Activated T-cell treated with anti-CD3 and anti-CD28 coated beads, Interleukin-2, amount 50 U/mL, for 48 hours (primary cell): ENCODE results near the gene MAGEE1.
A peak's percentile ranks its signal among the peaks of the same experiment; 100 is the strongest.

Experiments used
- DNase-seq, 2 experiments: peaks; one replicate each; pipeline ENCODE4 v3.0.0-alpha.2; 2020

MAGEE1 gene

GRCh38 chrX:76427560-76428242, at the start of gene MAGEE1:
MAGEE1 (plus strand) TSS chrX:76427710; CDS start chrX:76427931, 221 bp downstream.
- DNase-seq, result peak; percentile 89

- DNase-seq, result no peak
Measured at GRCh38 chrX:76398970-76399369, 28.5 kb upstream of the MAGEE1 start.

DNA sequence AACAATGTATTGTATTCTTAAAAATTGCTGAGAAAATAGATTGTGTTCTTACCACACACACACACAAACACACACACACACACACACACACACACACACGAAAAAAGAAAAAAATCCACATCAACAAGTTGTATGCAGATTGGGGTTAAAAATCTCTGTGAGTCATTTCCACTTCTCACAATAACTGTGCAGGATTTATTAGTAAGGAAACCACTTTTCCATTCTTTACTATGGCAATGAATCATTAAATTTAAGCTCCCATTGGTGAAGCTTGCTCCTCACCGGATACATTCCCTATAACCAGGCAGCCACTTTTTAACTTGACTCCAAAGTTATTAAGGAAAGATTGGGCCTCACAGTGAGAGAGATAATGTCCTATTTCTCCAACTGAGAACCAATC, 19.7 kb upstream of the MAGEE1 start:
- no peak for DNase-seq

DNA sequence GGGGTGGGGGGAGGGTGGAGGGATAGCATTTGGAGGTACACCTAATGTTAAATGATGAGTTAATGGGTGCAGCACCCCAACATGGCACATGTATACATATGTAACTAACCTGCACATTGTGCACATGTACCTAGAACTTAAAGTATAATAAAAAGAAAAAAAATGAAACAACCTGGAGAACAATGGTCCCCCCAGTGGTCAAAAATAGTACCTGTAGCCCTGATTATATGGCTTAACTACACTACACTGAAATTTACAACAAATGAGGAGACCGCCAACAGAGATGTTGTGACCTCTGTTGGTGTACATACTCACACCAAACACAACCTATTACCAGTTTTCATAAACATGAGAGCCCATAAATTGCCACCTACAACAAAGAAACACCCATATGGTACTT, 7.3 kb upstream of the MAGEE1 start:
- DNase-seq, result no peak

DNA sequence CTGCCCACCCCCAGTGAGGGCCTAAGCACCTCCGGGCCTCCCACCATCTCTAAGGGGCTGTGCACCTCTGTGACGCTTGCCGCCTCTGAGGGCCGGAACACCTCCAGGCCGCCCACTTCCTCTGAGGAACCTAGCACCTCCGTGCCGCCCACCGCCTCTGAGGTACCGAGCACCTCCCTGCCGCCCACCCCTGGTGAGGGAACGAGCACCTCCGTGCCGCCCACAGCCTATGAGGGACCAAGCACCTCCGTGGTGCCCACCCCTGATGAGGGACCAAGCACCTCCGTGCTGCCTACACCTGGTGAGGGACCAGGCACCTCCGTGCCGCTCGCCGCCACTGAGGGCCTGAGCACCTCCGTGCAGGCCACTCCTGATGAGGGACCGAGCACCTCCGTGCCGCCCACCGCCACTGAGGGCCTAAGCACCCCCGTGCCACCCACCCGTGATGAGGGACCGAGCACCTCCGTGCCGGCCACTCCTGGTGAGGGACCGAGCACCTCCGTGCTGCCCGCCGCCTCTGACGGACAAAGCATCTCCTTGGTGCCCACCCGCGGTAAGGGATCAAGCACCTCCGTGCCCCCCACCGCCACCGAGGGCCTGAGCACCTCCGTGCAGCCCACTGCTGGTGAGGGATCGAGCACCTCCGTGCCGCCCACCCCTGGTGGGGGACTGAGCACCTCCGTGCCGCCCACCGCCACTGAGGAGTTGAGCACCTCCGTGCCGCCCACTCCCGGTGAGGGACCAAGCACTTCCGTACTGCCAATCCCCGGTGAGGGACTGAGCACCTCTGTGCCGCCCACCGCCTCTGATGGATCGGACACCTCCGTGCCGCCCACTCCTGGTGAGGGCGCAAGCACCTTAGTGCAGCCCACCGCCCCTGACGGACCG, 977 bp downstream of the MAGEE1 start:
- DNase-seq, result peak in 1 of 2 experiments; percentile 46

- DNase-seq, result no peak
Measured at GRCh38 chrX:76433219-76433618, 5.7 kb downstream of the MAGEE1 start.

- DNase-seq, result no peak
Measured at GRCh38 chrX:76434103-76434741, 6.7 kb downstream of the MAGEE1 start.

DNA sequence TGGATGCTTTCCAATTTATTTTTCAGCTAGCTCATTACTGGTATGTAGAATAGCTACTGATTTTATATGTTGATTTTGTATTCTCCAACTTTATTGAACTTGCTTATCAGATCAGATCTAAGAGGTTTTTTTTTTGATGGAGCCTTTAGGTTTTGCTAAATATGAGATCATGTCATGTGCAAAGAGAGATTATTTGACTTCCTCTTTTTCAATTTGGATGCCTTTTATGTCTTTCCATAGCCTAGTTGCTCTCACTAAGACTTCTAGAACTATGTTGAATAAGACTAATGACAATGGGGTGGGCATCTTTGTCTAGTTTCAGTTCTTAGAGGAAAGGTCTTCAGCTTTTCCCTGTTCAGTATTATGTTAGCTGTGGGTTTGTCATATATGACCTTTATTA, 11.7 kb downstream of the MAGEE1 start:
- DNase-seq, result no peak

DNA sequence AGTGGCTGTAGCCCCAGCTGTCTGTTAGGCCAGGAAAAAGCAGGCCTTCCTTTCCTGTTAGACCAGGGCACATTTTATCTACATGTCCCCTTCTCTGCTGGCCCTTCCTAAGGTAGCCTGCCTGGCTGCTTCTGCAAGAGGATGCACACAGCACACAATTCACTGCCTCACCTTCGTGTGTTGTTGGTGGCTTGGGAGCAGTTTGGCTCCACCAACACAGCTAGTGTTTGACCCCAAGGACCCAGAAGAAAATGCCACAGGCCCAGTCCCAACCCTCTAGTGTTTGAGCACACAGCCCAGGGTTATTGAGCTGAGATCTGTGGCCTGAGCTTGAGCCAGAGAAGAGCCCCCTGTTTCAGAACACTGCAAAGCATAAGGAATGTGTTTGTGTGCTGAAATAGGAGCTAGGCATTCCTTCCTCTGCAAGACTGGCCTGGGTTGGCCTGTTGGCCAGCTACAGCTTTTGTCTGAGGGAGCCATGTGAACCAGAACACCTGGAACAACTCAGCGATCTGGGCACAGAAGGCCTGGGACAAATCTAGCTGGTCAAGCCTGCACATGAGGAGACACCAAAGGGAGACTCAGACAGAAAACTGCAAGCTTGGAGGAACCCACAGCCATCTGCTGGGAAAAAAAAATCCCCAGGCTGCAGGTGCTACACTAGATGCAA, 26.4 kb downstream of the MAGEE1 start:
- DNase-seq, result no peak

DNA sequence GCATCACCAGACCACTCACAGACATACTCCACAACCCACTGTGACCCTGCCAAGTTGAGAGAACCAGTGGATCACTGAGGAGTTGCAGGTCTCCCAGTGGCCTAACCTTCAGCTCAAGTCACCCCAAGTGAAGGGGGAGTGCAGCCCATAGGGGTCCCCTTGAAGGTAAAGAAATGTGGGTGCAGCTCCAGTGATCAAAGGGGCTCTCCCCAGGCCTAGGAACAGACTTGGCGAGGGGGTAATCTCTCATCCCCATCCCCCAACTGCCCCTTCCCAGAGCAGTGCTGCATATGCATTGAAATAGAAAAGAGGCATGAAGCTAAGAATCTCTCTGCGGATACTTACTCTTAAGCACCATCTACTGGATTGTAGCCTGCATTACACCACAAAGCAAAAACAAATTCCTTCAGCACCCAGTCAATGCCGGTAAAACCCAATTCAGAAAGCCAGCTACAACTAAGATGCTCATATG, 27.0 kb downstream of the MAGEE1 start:
- DNase-seq, result no peak

GRCh38 chrX:76477353-76477752, 49.8 kb downstream of the MAGEE1 start:
- no peak for DNase-seq
